Measurements from ENCODE around the gene HLCS.

The HLCS gene

GRCh38 chr21:36985751-36986594, 19.5 kb upstream of the HLCS start:
- DNase-seq: no peak

- no peak for DNase-seq
Measured at GRCh38 chr21:36981977-36982700, 15.7 kb upstream of the HLCS start.

- no peak for DNase-seq
Measured at GRCh38 chr21:36981049-36981391, 14.6 kb upstream of the HLCS start.

- no peak for DNase-seq
Measured at GRCh38 chr21:36980280-36981048, 14.0 kb upstream of the HLCS start.

- DNase-seq: no peak
Measured at GRCh38 chr21:36976882-36977651, 10.6 kb upstream of the HLCS start.

- DNase-seq: no peak
Measured at GRCh38 chr21:36976228-36976861, 9.9 kb upstream of the HLCS start.

- no peak for DNase-seq
Measured at GRCh38 chr21:36974851-36975192, 8.4 kb upstream of the HLCS start.

GRCh38 chr21:36973986-36974850, 7.7 kb upstream of the HLCS start:
- DNase-seq: no peak

GRCh38 chr21:36968976-36969375, 2.5 kb upstream of the HLCS start:
- DNase-seq: no peak

- no peak for DNase-seq
Measured at GRCh38 chr21:36968414-36968813, 1.9 kb upstream of the HLCS start.

GRCh38 chr21:36966821-36967768, 626 bp upstream of the HLCS start:
- DNase-seq: peak; percentile 79

GRCh38 chr21:36965720-36966065, 776 bp downstream of the HLCS start:
- no peak for DNase-seq

GRCh38 chr21:36964827-36965719, 1.4 kb downstream of the HLCS start:
- no peak for DNase-seq

- no peak for DNase-seq
Measured at GRCh38 chr21:36964398-36964797, 2.1 kb downstream of the HLCS start.

- DNase-seq: no peak
Measured at GRCh38 chr21:36962098-36962780, 4.2 kb downstream of the HLCS start.

GRCh38 chr21:36960676-36961284, 5.7 kb downstream of the HLCS start:
- DNase-seq: no peak

- no peak for DNase-seq
Measured at GRCh38 chr21:36959020-36959835, 7.2 kb downstream of the HLCS start.
